Bronchial epithelial cell (primary cell): ENCODE measurements around the gene MTCH1. TPM values are rescaled to one million over a fixed set of nuclear protein-coding genes. Genes with fewer than 3 reads are reported as not detected.

Source experiments
- DNase-seq: peaks from one replicate; pipeline ENCODE4 v3.0.0-alpha.2; 2010; ENCODE audit warnings: low read depth
- FAIRE-seq: peaks from 2 replicates; lab custom pipeline; 2011; peaks lifted over from hg19 to GRCh38; lab: Jason Lieb, UNC
- H3K27me3 ChIP-seq: 2 replicates; pipeline ENCODE4 v1.5.1; 2011; ENCODE audit warnings: low read length; ENCODE audit not compliant: control insufficient read depth, insufficient read depth
- H3K36me3 ChIP-seq: 2 replicates; pipeline ENCODE4 v1.5.1; 2011; ENCODE audit warnings: low read length; ENCODE audit not compliant: control insufficient read depth, insufficient read depth
- H3K4me3 ChIP-seq: 2 replicates; pipeline ENCODE4 v1.5.1; 2011; ENCODE audit warnings: mild to moderate bottlenecking, low read depth, low read length, control low read depth
- total RNA-seq: library from RNA; depleted of rRNA; stranded (reverse); fragments of >200 nt; gene quantifications from 2 replicates; pipeline ENCODE4 v1.2.1, GENCODE V29; 2014
- TF ChIP-seq, protein P1 (sequence below): IDR thresholded peaks from 2 replicates; pipeline ENCODE4 v1.5.1; 2011; ENCODE audit warnings: mild to moderate bottlenecking, moderate library complexity, low read length, control low read depth, inconsistent platforms; ENCODE audit not compliant: insufficient read depth, severe bottlenecking

MTCH1 gene
- total RNA-seq, 1 donor from 2014 or later, result 156 TPM

DNA sequence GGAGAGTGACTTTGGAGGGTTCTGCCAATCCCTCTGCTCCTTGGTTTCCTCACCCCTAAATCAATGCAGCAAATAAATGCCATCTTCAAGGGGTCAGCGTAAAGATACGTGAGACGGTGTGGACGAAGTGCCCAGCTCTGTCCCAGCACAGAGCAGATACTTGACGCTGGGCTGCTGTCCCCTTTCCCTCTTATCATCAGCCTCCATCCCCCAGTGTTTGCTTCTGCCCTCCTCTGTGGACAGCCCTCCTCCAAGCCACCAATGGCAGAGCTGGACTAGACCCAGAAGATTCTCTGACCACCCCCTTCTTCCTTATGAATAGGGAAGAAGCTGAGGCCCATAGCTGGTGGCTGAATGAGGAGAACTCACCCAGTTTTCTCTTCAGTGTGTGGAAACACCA is 49.2 kb downstream of the MTCH1 start:
- TF ChIP-seq, protein P1, sequence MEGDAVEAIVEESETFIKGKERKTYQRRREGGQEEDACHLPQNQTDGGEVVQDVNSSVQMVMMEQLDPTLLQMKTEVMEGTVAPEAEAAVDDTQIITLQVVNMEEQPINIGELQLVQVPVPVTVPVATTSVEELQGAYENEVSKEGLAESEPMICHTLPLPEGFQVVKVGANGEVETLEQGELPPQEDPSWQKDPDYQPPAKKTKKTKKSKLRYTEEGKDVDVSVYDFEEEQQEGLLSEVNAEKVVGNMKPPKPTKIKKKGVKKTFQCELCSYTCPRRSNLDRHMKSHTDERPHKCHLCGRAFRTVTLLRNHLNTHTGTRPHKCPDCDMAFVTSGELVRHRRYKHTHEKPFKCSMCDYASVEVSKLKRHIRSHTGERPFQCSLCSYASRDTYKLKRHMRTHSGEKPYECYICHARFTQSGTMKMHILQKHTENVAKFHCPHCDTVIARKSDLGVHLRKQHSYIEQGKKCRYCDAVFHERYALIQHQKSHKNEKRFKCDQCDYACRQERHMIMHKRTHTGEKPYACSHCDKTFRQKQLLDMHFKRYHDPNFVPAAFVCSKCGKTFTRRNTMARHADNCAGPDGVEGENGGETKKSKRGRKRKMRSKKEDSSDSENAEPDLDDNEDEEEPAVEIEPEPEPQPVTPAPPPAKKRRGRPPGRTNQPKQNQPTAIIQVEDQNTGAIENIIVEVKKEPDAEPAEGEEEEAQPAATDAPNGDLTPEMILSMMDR, result no peak
- DNase-seq, result no peak
- H3K27me3 ChIP-seq, result no peaks in the 10 kb centered on the region
- H3K4me3 ChIP-seq, result no peak overlapping the region
- no peaks in the 10 kb centered on the region for H3K36me3 ChIP-seq
- FAIRE-seq, result no peak

DNA sequence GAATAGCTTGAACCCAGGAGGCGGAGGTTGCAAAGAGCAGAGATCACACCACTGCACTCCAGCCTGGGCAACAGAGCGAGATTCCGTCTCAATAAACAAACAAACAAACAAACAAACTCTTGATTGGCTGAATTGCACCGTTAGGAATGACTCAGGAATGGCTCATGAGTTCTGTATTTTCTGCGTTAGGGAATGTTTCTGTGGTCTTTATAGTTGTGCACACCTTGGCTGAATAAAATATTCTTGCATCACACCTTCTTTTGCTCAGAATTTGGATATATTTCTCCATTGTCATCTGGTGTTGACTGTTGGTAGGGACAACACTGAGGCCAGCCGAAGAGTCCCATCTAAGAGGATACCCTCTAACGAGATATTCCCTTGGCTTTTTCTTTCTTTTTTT is 51.1 kb downstream of the MTCH1 start:
- TF ChIP-seq, protein P1, result no peak
- FAIRE-seq (no peak), DNase-seq (peak; percentile 69)
- no peaks in the 10 kb centered on the region for H3K36me3 ChIP-seq
- no peaks in the 10 kb centered on the region for H3K27me3 ChIP-seq
- H3K4me3 ChIP-seq, result no peak overlapping the region

DNA sequence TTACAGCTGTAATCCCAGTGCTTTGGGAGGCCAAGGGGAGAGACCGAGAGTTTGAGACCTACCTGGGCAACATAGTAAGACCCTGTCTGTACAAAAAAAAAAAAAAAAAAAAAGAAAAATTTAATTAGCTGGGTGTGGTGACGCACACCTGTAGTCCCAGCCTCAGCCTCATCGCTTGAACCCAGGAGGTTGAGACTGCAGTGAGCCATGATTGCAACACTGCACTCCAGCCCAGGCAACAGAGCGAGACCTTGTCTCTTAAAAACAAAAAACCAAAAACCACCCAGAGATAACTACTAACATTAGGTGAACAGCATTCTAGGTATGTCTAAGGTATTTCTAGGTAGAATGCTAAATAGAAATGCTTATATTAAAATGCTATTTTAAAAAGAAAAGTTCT is 52.5 kb downstream of the MTCH1 start:
- TF ChIP-seq, protein P1, result no peak
- no peak overlapping the region for H3K4me3 ChIP-seq
- DNase-seq (no peak), FAIRE-seq (no peak)
- H3K36me3 ChIP-seq, result no peaks in the 10 kb centered on the region
- no peaks in the 10 kb centered on the region for H3K27me3 ChIP-seq

DNA sequence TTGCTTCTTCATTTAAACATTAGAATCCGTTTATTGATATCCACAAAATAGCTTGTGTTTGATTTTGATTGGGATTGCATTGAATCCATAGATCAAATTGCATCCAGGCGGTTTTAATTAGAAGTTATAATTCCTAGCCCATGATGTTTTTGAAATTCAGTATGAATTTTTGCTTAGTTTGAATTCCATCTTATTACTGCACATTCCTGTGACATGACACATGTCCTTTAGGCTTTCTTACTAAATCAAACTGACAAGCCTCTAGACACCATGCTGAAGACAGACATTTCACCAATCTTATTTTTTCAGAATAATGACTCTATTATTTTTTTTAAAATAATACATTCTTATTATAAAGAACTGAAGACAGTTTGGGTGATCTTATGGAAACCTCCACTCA is 52.9 kb downstream of the MTCH1 start:
- no peak overlapping the region for H3K4me3 ChIP-seq
- no peaks in the 10 kb centered on the region for H3K36me3 ChIP-seq
- DNase-seq (peak; percentile 59), FAIRE-seq (no peak)
- TF ChIP-seq, protein P1, result no peak
- H3K27me3 ChIP-seq, result no peaks in the 10 kb centered on the region

DNA sequence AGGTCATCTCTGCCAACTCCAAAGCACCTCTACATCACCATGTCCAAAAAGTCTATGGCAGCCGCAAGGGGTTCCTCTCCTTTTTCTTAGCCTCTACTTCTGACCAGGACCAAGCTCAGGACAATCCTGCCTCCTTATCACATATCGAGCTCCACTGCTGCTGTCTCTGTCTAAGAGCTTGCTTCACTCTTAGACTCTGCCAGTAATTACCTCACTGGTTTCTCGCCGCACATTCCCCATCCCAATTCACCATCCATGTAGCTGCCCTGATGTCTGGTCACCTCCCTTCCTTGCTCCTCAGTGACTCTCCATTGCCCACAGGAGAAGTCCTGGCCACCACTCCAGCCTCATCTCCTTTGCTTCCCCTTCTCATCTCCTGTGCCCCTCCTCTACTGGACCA is 55.5 kb downstream of the MTCH1 start:
- DNase-seq (no peak), FAIRE-seq (no peak)
- Histone ChIP-seq H3K36me3 (no peaks in the 10 kb centered on the region), H3K27me3 (no peaks in the 10 kb centered on the region), H3K4me3 (no peak overlapping the region)
- TF ChIP-seq, protein P1, result no peak

DNA sequence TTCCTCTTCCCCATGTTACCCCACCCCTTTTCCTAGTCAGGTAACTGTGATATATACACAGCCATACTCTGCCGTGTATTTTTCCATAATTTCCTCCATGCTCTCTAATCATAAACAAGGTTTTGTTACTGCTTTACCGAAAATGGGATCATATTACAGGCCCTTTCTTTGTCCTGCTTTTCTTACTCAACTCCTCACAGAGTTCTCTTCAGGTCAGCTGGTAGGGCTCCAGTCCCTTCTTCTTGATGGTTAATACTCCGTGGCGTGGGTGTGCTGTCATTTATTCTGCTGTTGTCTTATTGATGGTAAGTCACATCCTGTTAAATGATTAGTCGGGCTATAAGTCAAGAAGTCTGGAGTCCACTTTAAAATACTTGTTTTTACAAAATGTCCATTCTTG is 56.4 kb downstream of the MTCH1 start:
- DNase-seq (peak; percentile 56), FAIRE-seq (no peak)
- Histone ChIP-seq H3K36me3 (peaks cover under 1% of the 10 kb centered on the region), H3K4me3 (no peak overlapping the region), H3K27me3 (no peaks in the 10 kb centered on the region)
- TF ChIP-seq, protein P1, result no peak
